ENCODE measurements around the gene PPCDC. TPM values are rescaled to one million over a fixed set of nuclear protein-coding genes. Genes with fewer than 3 reads are reported as not detected.

The PPCDC gene
- total and polyA plus RNA-seq, 10 of the 15 experiments (the other 5 are each of a cell fraction or from before 2014, with no cell fraction given) = 32.5 to 135 (median 55.0) TPM

GRCh38 chr15:75002398-75002797 is 21.0 kb upstream of the PPCDC start:
- CTCF ChIA-PET = no interaction called here
- FAIRE-seq = no peak
- no peak overlapping the region for H3K27ac ChIP-seq (ENCODE audit: control insufficient read depth, insufficient read depth)
- RAD21 ChIA-PET (ENCODE audit: unreplicated experiment) = no interaction called here
- H3K36me3 ChIP-seq (ENCODE audit: control insufficient read depth in 2 of 2, insufficient read depth in 2 of 2, low read length in 1 of 2) = no peaks in the 10 kb centered on the region
- no TSS peak for BruUV-seq (replicated peaks)
- H3K4me3 ChIP-seq = no peak overlapping the region
- SMC1A ChIA-PET (ENCODE audit: uncharacterized antibody, unreplicated experiment) = no interaction called here
- no peak for ATAC-seq
- intact Hi-C loops (cut with micrococcal nuclease; ENCODE audit: unreplicated experiment) = no loop called here
- no peaks in the 10 kb centered on the region for H4K20me1 ChIP-seq (ENCODE audit: control insufficient read depth, insufficient read depth)
- in situ Hi-C loops (cut with MboI) = loop anchor here (25.0 kb wide), 1 partner anchor 660 kb away; no protein-coding TSS in a partner anchor
- H3K9ac ChIP-seq (ENCODE audit: control insufficient read depth, insufficient read depth, low read length) = no peak overlapping the region
- 38% methylated on average over 7 of the region's 7 CpGs for WGBS (ENCODE audit: insufficient coverage, insufficient replicate concordance, low lambda C conversion rate, missing lambda C conversion rate)
- no peak overlapping the region for H2AFZ ChIP-seq (ENCODE audit: control insufficient read depth, low read depth, low read length)
- no peak overlapping the region for H3K4me2 ChIP-seq (ENCODE audit: control insufficient read depth, insufficient read depth)
- H3K27me3 ChIP-seq (replicated peaks in 1 of 2; ENCODE audit: control insufficient read depth in 2 of 2, insufficient read depth in 2 of 2, low read length in 1 of 2) = no peaks in the 10 kb centered on the region
- H3K4me1 ChIP-seq (ENCODE audit: control insufficient read depth, insufficient read depth, low read length) = peaks cover 10% of the 10 kb centered on the region
- no peaks in the 10 kb centered on the region for H3K9me3 ChIP-seq (replicated peaks; ENCODE audit: control insufficient read depth, insufficient read depth, low read length)
- POLR2A ChIA-PET = no interaction called here
- no peak for DNase-seq (ENCODE audit: low read depth, low spot score)
- H3K79me2 ChIP-seq (ENCODE audit: control insufficient read depth, insufficient read depth, low read length) = no peaks in the 10 kb centered on the region
- TF ChIP-seq ZNF24 (IDR thresholded peaks at IDR 0.05) = no peak
- no peak for TF ChIP-seq GABPA (IDR thresholded peaks at IDR 0.05; ENCODE audit: low read depth)
- no peak for TF ChIP-seq TCF12 (IDR thresholded peaks at IDR 0.05; ENCODE audit: low read depth, low read length)
- TF ChIP-seq MTA2 (IDR thresholded peaks at IDR 0.05; ENCODE audit: low read depth) = no peak
- no peak for TF ChIP-seq KDM1A (IDR thresholded peaks at IDR 0.05; ENCODE audit: borderline replicate concordance)
- no peak for TF ChIP-seq ZBTB4 (CRISPR knock-in tag; IDR thresholded peaks at IDR 0.05)
- TF ChIP-seq ZNF592 (IDR thresholded peaks at IDR 0.05) = no peak
- no peak for TF ChIP-seq TCF7 (IDR thresholded peaks at IDR 0.05; ENCODE audit: borderline replicate concordance)
- TF ChIP-seq E2F4 (IDR thresholded peaks at IDR 0.05; ENCODE audit: low read depth, low read length) = no peak
- TF ChIP-seq NKRF (conservative IDR thresholded peaks at IDR 0.05) = no peak
- no peak for TF ChIP-seq IKZF2 (IDR thresholded peaks at IDR 0.05)
- TF ChIP-seq ZZZ3 (IDR thresholded peaks at IDR 0.05; ENCODE audit: control insufficient read depth, insufficient read length, low read depth) = no peak

All from GM12878 (cell line).